NCI-H146 treated with DMSO at 0.1 percent for 48 hours (cell line): ENCODE data around the gene OAT.
A peak's percentile ranks its signal among the peaks of the same experiment; 100 is the strongest.

Source experiments
- DNase-seq: peaks from one replicate; lab custom pipeline; 2025; ENCODE audit not compliant: unreplicated experiment; lab: John Stamatoyannopoulos, UW

OAT gene

DNA sequence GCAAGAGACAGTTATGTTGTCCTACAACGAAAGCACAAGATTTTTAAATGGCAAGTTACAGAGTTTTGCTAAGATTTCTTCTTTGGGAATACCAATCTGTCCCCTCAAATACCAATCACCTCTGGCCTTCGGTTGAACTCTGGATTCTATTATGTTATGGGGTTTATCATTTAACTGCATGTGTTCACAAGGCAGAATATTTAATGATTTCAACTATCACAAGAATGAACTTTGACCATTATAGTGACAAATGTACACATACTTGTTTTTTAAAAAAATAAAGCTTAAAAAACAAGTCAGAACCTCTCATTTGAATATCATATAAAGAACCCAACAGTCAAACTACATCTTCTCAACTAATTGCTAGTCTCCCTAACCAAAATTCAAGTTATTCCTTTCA lies 11.3 kb downstream of the OAT start:
- DNase-seq: no peak

GRCh38 chr10:124403548-124403947 lies 15.2 kb downstream of the OAT start:
- peak; percentile 72 for DNase-seq

GRCh38 chr10:124402273-124402672 lies 16.4 kb downstream of the OAT start:
- DNase-seq: no peak

- no peak for DNase-seq
Observed at GRCh38 chr10:124401633-124402032, 17.1 kb downstream of the OAT start.

GRCh38 chr10:124394583-124394982 lies 24.1 kb downstream of the OAT start:
- no peak for DNase-seq

GRCh38 chr10:124392626-124393342 lies 25.9 kb downstream of the OAT start:
- no peak for DNase-seq

- no peak for DNase-seq
Observed at GRCh38 chr10:124390471-124391187, 28.1 kb downstream of the OAT start.

- no peak for DNase-seq
Observed at GRCh38 chr10:124389613-124390361, 28.9 kb downstream of the OAT start.

- peak; percentile 39 for DNase-seq
Observed at GRCh38 chr10:124388823-124389612, 29.7 kb downstream of the OAT start.

- DNase-seq: no peak
Observed at GRCh38 chr10:124388476-124388822, 30.3 kb downstream of the OAT start.

DNA sequence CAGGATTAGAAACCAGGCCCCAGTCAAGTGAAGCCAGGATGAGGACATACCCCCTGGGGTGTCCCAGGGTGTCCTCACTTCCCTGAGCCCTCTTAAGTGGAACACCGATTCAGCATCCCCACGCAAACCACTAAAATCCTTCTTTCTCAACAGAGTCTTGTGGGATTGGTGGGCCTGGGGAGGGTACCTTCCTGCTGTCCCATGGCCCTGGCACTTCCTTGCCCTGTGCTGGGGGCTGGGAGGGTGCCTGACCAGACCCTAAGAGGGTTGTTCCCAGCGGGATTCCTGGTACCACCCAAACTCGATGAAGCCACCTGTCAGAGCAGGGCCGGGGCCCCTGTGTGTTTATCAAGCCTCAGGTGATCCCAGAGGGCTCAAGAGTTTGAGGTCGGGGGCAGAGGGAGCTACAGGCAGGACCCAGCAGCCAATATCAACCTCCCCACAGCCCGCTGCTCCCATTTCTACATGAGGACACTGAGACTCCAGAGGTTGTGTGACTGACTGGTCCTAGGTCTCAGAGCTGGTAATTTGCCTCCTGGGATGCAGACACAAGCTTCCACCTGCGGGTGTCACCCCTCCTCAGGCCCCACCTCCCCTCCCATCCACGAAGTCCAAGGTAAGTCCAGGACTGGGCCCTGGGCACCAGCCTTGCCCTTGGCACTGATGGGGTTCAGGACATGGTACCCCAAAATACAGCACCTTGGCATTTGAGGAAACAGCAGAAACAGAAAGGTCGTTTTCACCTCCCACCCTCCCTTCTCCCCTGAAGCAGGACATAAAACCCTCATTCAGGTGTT lies 31.4 kb downstream of the OAT start:
- DNase-seq: no peak

DNA sequence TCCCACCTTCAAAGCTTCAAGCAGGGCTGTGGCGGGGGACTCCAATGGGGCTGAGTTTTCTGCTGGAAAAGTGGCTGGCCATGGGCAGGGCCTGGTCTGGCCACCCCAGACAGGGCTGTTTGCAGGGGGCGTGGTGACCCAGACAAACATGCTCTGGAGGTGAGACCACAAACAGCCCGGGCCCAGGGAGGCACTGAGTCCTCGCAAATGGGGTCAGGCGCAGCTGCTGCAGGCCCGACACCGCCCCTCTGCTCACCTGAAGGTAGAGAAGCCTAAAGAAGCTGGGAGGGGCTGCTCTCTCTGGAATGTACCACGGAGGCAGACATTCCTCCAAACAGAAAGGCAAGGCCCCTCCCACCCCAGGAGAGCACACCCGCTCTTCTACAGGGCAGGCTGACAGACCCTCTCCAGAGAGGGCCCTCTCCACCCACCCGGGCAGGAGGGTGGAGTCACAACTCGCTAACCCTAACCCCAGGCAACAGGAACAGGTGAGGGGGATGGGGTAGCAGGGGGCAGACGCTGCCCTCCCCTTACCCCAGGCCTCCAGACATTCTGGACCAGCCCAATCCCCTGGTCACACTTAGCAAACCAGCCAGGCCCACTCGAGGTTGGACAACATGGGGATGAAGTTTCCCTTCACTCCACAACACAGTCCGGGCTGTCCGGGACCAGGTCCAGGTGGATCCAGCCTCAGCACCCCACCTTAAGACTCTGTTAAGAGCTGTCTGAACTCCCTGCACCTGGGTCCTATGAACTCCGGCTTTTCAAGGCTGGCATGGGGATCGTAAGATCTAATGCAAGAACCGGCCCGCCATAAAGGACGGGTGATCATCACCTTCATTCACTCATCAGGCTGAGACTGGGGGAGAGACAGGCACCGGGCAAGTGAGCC lies 32.3 kb downstream of the OAT start:
- DNase-seq: no peak

DNA sequence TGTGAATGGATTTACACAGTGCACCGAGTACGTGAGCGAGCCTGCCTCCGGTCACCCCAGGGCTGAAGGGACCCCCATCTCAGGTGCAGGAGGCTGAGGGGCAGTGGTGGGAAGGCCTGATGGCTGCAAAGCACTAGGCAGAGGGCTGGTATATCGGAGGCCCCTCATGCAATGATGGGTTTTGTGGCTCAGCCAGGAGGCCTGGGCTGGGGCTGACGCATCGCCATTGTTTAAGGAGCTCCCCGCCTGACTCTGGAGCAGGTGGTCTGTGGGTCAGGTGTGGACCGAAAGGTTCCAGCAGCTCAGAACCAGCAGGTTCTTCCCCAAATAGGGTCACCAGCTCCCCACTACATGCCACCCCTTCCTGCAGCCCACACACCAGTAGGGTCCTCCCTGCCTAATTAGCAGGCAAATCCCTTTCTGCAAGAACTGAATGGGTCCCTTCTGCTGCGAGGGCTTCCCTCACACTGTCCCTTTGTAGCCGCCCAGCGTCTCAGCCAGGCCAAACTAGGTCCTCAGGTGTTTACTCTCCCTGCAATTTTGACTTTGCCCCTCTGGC lies 33.0 kb downstream of the OAT start:
- no peak for DNase-seq

- DNase-seq: no peak
Observed at GRCh38 chr10:124384591-124385190, 34.0 kb downstream of the OAT start.

DNA sequence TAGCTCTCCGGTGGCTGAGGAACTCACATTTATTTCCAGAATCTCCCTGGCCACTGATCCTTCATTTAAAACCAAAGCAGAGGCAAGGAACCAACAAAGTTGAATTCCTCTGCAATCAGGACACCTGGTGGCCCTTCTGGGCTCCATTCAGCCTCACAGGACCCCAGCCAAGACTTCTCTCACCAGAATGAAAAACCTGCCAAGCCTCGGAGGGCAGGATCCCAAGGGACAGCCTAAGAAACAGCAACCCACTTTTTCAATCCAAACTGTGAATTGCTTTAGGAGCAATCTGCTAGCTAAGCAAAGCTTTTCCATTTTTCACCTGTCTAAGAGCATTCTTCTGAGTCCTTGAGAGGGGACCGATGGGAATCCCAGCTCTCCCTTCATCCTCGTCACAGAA lies 34.6 kb downstream of the OAT start:
- DNase-seq: no peak

DNA sequence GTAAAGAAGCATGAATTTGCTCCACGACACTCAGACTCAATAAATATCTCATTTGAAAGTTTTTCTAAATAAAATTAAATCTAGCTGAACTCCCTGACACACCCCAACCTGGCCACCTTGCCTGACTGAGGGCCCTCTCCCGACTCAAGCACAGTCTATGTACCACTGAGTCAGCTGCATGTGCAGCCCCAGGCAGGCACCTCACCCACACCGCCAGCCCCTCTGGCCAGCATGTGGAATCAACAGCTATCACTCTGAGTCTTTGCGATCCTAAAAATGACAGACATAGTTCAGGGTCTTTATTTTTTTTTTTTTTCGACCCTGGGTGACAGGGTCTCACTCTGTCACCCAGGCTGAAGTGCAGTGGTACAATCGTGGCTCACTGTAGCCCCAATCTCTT lies 35.2 kb downstream of the OAT start:
- no peak for DNase-seq

GRCh38 chr10:124381011-124381611 lies 37.6 kb downstream of the OAT start:
- DNase-seq: no peak

DNA sequence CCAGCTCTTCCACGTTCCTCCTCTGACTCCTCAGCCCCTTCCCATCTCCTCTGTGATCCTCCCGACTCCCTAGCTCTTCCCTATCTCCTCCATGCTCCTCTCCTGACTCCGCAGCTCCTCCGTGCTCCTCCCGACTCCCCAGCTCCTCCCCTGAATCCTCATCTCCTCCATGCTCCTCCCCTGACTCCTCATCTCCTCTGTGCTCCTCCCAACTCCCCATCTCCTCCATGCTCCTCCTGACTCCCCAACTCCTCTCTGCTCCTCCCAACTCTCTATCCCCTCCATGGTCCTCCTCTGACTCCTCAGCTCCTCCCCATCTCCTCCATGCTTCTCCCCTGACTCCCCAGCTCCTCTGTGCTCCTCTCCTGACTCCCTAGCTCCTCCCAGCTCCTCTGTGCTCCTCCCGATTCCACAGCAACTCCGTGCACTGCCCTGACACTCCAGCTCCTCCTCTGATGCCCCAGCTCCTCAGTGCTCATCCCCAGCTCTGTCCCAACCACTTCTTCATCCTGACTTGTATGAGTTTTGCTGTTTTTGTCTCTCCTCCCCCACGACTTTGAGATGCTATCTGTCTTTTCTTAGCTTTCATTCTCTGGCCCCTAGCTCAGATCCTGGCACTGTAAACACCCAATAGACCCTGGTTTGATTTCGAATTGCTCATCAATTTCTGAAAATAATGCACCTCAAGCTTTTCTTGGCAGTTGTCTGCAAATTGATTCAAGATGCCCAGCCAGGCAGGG lies 38.3 kb downstream of the OAT start:
- DNase-seq: no peak
